ENCODE results near the gene FLYWCH1.

The FLYWCH1 gene

GRCh38 chr16:2954656-2955381 is 43.1 kb downstream of the FLYWCH1 start:
- no peak for DNase-seq

GRCh38 chr16:2955438-2955778 is 43.7 kb downstream of the FLYWCH1 start:
- DNase-seq = no peak

GRCh38 chr16:2955779-2956578 is 44.2 kb downstream of the FLYWCH1 start:
- no peak for DNase-seq

GRCh38 chr16:2956579-2956956 is 44.8 kb downstream of the FLYWCH1 start:
- no peak for DNase-seq

GRCh38 chr16:2959206-2959605 is 47.5 kb downstream of the FLYWCH1 start:
- no peak for DNase-seq

GRCh38 chr16:2960183-2961010 is 48.7 kb downstream of the FLYWCH1 start:
- DNase-seq = no peak

- no peak for DNase-seq
Measured at GRCh38 chr16:2962334-2963073, 50.8 kb downstream of the FLYWCH1 start.

GRCh38 chr16:2963074-2963722 is 51.5 kb downstream of the FLYWCH1 start:
- DNase-seq = no peak

GRCh38 chr16:2963723-2964474 is 52.2 kb downstream of the FLYWCH1 start, which contains the start of gene KREMEN2:
Gene KREMEN2 (plus strand): TSS chr16:2964275. CDS start chr16:2964521, 246 bp downstream.
- peak in 1 of 2 experiments; percentile 59 for DNase-seq

GRCh38 chr16:2964475-2965336 is 53.0 kb downstream of the FLYWCH1 start:
- peak; percentile 69 to 74 for DNase-seq

GRCh38 chr16:2966043-2966807 is 54.5 kb downstream of the FLYWCH1 start:
- no peak for DNase-seq

GRCh38 chr16:2966808-2967191 is 55.1 kb downstream of the FLYWCH1 start:
- DNase-seq = no peak

GRCh38 chr16:2967211-2967631 is 55.5 kb downstream of the FLYWCH1 start:
- DNase-seq = no peak

GRCh38 chr16:2967721-2968161 is 56.0 kb downstream of the FLYWCH1 start:
- DNase-seq = no peak

- no peak for DNase-seq
Measured at GRCh38 chr16:2968368-2968737, 56.6 kb downstream of the FLYWCH1 start.

- peak; percentile 85 to 87 for DNase-seq
Measured at GRCh38 chr16:2968738-2969544, 57.2 kb downstream of the FLYWCH1 start, which contains the start of gene PAQR4. Gene PAQR4 (plus strand): TSS chr16:2969348. CDS start chr16:2969675, 327 bp downstream.

GRCh38 chr16:2969545-2970521 is 58.1 kb downstream of the FLYWCH1 start:
- DNase-seq = peak; percentile 85 to 88
